IMR-90 (cell line): ENCODE measurements around the gene BCL7A. TPM values are rescaled to one million over a fixed set of nuclear protein-coding genes. Genes with fewer than 3 reads are reported as not detected.

Experiments used
- ATAC-seq: fragments of 200-7000 bp; cut with Tn5 transposase; 2 replicates; pipeline ENCODE4 v1.9.1; 2020; ENCODE audit warnings: low read depth, mild to moderate bottlenecking, moderate library complexity
- BruUV-seq: library from RNA; stranded (reverse); fragments of 400-500 nt; replicated peaks from 2 replicates; lab custom pipeline; 2021; lab: Mats Ljungman, UMichigan
- CTCF ChIA-PET: fragments of 300-600 bp; formaldehyde crosslinking; extraction: SDS; loops from one replicate; lab custom pipeline; 2021; ENCODE audit warnings: antibody characterized with exemption; lab: Yijun Ruan, JAX
- POLR2A ChIA-PET: fragments of 300-600 bp; sonication (Branson Sonifier 250); formaldehyde crosslinking; loops from one replicate; lab custom pipeline; 2022; ENCODE audit warnings: antibody characterized with exemption; ENCODE audit not compliant: unreplicated experiment; lab: Charles Lee
- DNase-seq: peaks from one replicate; pipeline ENCODE4 v3.0.0; 2013
- H2AFZ ChIP-seq: replicated peaks from 2 replicates; pipeline ENCODE3; 2013; ENCODE audit warnings: low read length, mild to moderate bottlenecking; ENCODE audit not compliant: poor library complexity
- H2AK5ac ChIP-seq: 2 replicates; pipeline ENCODE4 v1.6.1; 2013; ENCODE audit warnings: low read depth, low read length, inconsistent platforms
- H2AK9ac ChIP-seq: replicated peaks from 2 replicates; pipeline ENCODE3; 2013; ENCODE audit warnings: mild to moderate bottlenecking, low read depth, low read length, moderate library complexity; ENCODE audit not compliant: poor library complexity
- H2BK120ac ChIP-seq: 2 replicates; pipeline ENCODE4 v1.6.1; 2013; ENCODE audit warnings: low read depth, low read length, inconsistent platforms
- H2BK15ac ChIP-seq: 3 replicates; pipeline ENCODE4 v1.6.1; 2013; ENCODE audit warnings: low read depth, low read length, inconsistent platforms
- H2BK20ac ChIP-seq: 2 replicates; pipeline ENCODE4 v1.6.1; 2013; ENCODE audit warnings: low read depth, mild to moderate bottlenecking, inconsistent platforms, low read length, moderate library complexity
- H2BK5ac ChIP-seq: 2 replicates; pipeline ENCODE4 v1.6.1; 2013; ENCODE audit warnings: mild to moderate bottlenecking, low read depth, low read length, inconsistent platforms; ENCODE audit not compliant: poor library complexity, severe bottlenecking
- H3K14ac ChIP-seq: replicated peaks from 2 replicates; pipeline ENCODE4 v1.6.1; 2013; ENCODE audit warnings: low read depth, low read length, inconsistent platforms
- H3K18ac ChIP-seq: 2 replicates; pipeline ENCODE4 v1.6.1; 2013; ENCODE audit warnings: low read depth, low read length, control low read depth
- H3K23ac ChIP-seq: 2 replicates; pipeline ENCODE4 v1.6.1; 2013; ENCODE audit warnings: low read depth, low read length, inconsistent platforms
- H3K27ac ChIP-seq: 2 replicates; pipeline ENCODE4 v1.5.1; 2013; ENCODE audit warnings: mild to moderate bottlenecking, control low read depth, low read length; ENCODE audit not compliant: insufficient read depth
- H3K27me3 ChIP-seq: 2 replicates; pipeline ENCODE4 v1.6.1; 2013; ENCODE audit warnings: low read length; ENCODE audit not compliant: control insufficient read depth, insufficient read depth
- H3K36me3 ChIP-seq: 2 replicates; pipeline ENCODE4 v1.6.1; 2013; ENCODE audit warnings: low read length, mixed read lengths; ENCODE audit not compliant: control insufficient read depth, insufficient read depth
- H3K4ac ChIP-seq: 2 replicates; pipeline ENCODE4 v1.6.1; 2013; ENCODE audit warnings: low read depth, low read length, inconsistent platforms
- H3K4me1 ChIP-seq: 2 replicates; pipeline ENCODE4 v1.6.1; 2013; ENCODE audit warnings: low read length, mixed read lengths; ENCODE audit not compliant: control insufficient read depth, insufficient read depth
- H3K4me2 ChIP-seq: 2 replicates; pipeline ENCODE4 v1.6.1; 2013; ENCODE audit warnings: low read depth, mild to moderate bottlenecking, control low read depth, low read length, moderate library complexity
- H3K4me3 ChIP-seq: 2 replicates; pipeline ENCODE4 v1.5.1; 2013; ENCODE audit warnings: low read depth, mild to moderate bottlenecking, control low read depth, low read length, moderate library complexity; ENCODE audit not compliant: insufficient read depth
- H3K56ac ChIP-seq: 2 replicates; pipeline ENCODE4 v1.6.1; 2013; ENCODE audit warnings: low read length, inconsistent platforms; ENCODE audit not compliant: insufficient read depth; ENCODE audit errors: extremely low read depth
- H3K79me1 ChIP-seq, 2 experiments: 2 replicates each; pipeline ENCODE4 v1.6.1; 2013; ENCODE audit warnings: low read length in 2 of 2, inconsistent platforms in 1 of 2, low read depth in 1 of 2
- H3K9ac ChIP-seq: 2 replicates; pipeline ENCODE4 v1.6.1; 2013; ENCODE audit warnings: low read depth, low read length, control low read depth
- H3K9me1 ChIP-seq: 2 replicates; pipeline ENCODE4 v1.6.1; 2013; ENCODE audit warnings: low read length, inconsistent platforms; ENCODE audit not compliant: insufficient read depth
- H3K9me3 ChIP-seq: 2 replicates; pipeline ENCODE4 v1.6.1; 2013; ENCODE audit warnings: low read length; ENCODE audit not compliant: control insufficient read depth, insufficient read depth
- H4K20me1 ChIP-seq: 2 replicates; pipeline ENCODE4 v1.6.1; 2013; ENCODE audit warnings: low read length, inconsistent platforms; ENCODE audit not compliant: insufficient read depth
- H4K5ac ChIP-seq: 2 replicates; pipeline ENCODE4 v1.6.1; 2013; ENCODE audit warnings: mild to moderate bottlenecking, low read depth, low read length, control low read depth
- H4K8ac ChIP-seq, 2 experiments: 2 replicates each; pipeline ENCODE4 v1.6.1; 2013; ENCODE audit warnings: low read depth in 2 of 2, low read length in 2 of 2, control low read depth in 1 of 2, inconsistent platforms in 1 of 2
- H4K91ac ChIP-seq: 2 replicates; pipeline ENCODE4 v1.6.1; 2013; ENCODE audit warnings: low read depth, low read length, inconsistent platforms; ENCODE audit not compliant: insufficient read depth
- BHLHE40 ChIP-seq: fragments of 150-350 bp; IDR thresholded peaks from 2 replicates; pipeline ENCODE4 v1.6.1; 2016; ENCODE audit warnings: mild to moderate bottlenecking, low read depth, low read length
- CEBPB ChIP-seq: IDR thresholded peaks from 2 replicates; pipeline ENCODE4 v1.6.1; 2012; ENCODE audit warnings: low read depth, low read length, improper control_type of control experiment
- CHD1 ChIP-seq: IDR thresholded peaks from 2 replicates; pipeline ENCODE4 v1.6.1; 2012; ENCODE audit warnings: low read depth, low read length, improper control_type of control experiment
- CTCF ChIP-seq: conservative IDR thresholded peaks from 2 replicates; pipeline ENCODE4 v1.5.1; 2012; ENCODE audit warnings: mild to moderate bottlenecking, low read depth, low read length, improper control_type of control experiment
- FOS ChIP-seq: fragments of 150-350 bp; IDR thresholded peaks from 2 replicates; pipeline ENCODE4 v1.6.1; 2016; ENCODE audit warnings: low read depth, low read length
- MAFK ChIP-seq: IDR thresholded peaks from 2 replicates; pipeline ENCODE4 v1.6.1; 2012; ENCODE audit warnings: low read depth, low read length, improper control_type of control experiment
- MAZ ChIP-seq: IDR thresholded peaks from 2 replicates; pipeline ENCODE4 v1.6.1; 2012; ENCODE audit warnings: low read depth, mild to moderate bottlenecking, low read length, improper control_type of control experiment, moderate library complexity, borderline replicate concordance
- MXI1 ChIP-seq: IDR thresholded peaks from 2 replicates; pipeline ENCODE4 v1.6.1; 2012; ENCODE audit warnings: low read depth, mild to moderate bottlenecking, low read length, moderate library complexity, borderline replicate concordance
- NFE2L2 ChIP-seq: fragments of 150-350 bp; IDR thresholded peaks from 2 replicates; pipeline ENCODE4 v1.6.1; 2016; ENCODE audit warnings: low read depth, mild to moderate bottlenecking, low read length
- POLR2A ChIP-seq: IDR thresholded peaks from 2 replicates; pipeline ENCODE4 v1.6.1; 2012; ENCODE audit warnings: mild to moderate bottlenecking, low read depth, low read length
- RAD21 ChIP-seq: IDR thresholded peaks from 2 replicates; pipeline ENCODE4 v1.6.1; 2012; ENCODE audit warnings: low read length, improper control_type of control experiment
- RCOR1 ChIP-seq: IDR thresholded peaks from 2 replicates; pipeline ENCODE4 v1.6.1; 2012; ENCODE audit warnings: mild to moderate bottlenecking, low read length, improper control_type of control experiment; ENCODE audit not compliant: insufficient replicate concordance
- RFX5 ChIP-seq: IDR thresholded peaks from 2 replicates; pipeline ENCODE4 v1.8.0; 2012; ENCODE audit warnings: low read depth, mild to moderate bottlenecking, low read length, moderate library complexity
- SMC3 ChIP-seq: fragments of 150-350 bp; IDR thresholded peaks from 2 replicates; pipeline ENCODE4 v1.6.1; 2016; ENCODE audit warnings: low read depth, mild to moderate bottlenecking, antibody characterized with exemption, low read length, moderate library complexity
- WGBS, 2 experiments: methylation state at CpG; one replicate each; pipeline versions ENCODE4 v1.1.5 to v1.1.7; 2013; ENCODE audit warnings: missing lambda C conversion rate in 2 of 2; ENCODE audit not compliant: insufficient read length in 1 of 2; ENCODE audit errors: extremely low coverage in 2 of 2; 5-methylcytosine and 5-hydroxymethylcytosine counted together
- dilution Hi-C: fragments of 300-500 bp; cut with HindIII; formaldehyde crosslinking; loops from one replicate; pipeline ENCODE4 v1.14.3; 2018; ENCODE audit warnings: low sequenced_read_pairs; ENCODE audit not compliant: unreplicated experiment
- in situ Hi-C: fragments of 300-500 bp; cut with MboI; formaldehyde crosslinking; loops from 3 replicates; pipeline ENCODE4 v1.14.3; 2019; ENCODE audit warnings: low sequenced_read_pairs, inconsistent platforms, mixed read lengths
- intact Hi-C: fragments of 100-400 bp; cut with micrococcal nuclease; formaldehyde crosslinking; loops from 2 replicates; pipeline ENCODE4 v1.10.0; 2022
- polyA plus RNA-seq, 3 experiments: library from polyadenylated mRNA; depleted of rRNA; stranded (reverse); fragments of >200 nt; gene quantifications; 2 replicates each; pipeline ENCODE4 v1.2.3, GENCODE V29; 2012; ENCODE audit warnings: low replicate concordance in 1 of 3
- total RNA-seq: library from RNA; depleted of rRNA; stranded (reverse); fragments of >200 nt; gene quantifications from 2 replicates; pipeline ENCODE4 v1.2.3, GENCODE V29; 2012
- TF ChIP-seq, protein P1 (sequence below): fragments of 150-350 bp; IDR thresholded peaks from 2 replicates; pipeline ENCODE4 v1.6.1; 2016; ENCODE audit warnings: low read depth, mild to moderate bottlenecking, low read length, moderate library complexity, borderline replicate concordance
- TF ChIP-seq, protein P2 (sequence below): fragments of 150-350 bp; IDR thresholded peaks from 2 replicates; pipeline ENCODE4 v1.6.1; 2017; ENCODE audit warnings: mild to moderate bottlenecking, antibody characterized with exemption, low read length, low read depth

Gene BCL7A
- total and polyA plus RNA-seq, 2 of the 4 experiments (the other 2 are of a cell fraction) = 5.6 to 7.9 TPM

GRCh38 chr12:122050706-122051105, 29.0 kb downstream of the BCL7A start:
- CTCF ChIA-PET = interaction anchor here (0.9 to 2.1 kb wide), 3 partner anchors 37 to 132 kb away, joined by 3 to 7 read pairs (median 4); partner anchors contain the start of gene CFAP251
- H3K4me3 ChIP-seq = no peak overlapping the region
- no peaks in the 10 kb centered on the region for H3K27me3 ChIP-seq
- POLR2A ChIA-PET = no interaction called here
- H3K14ac ChIP-seq = no peak overlapping the region
- no peak overlapping the region for H3K18ac ChIP-seq
- peaks cover 5% of the 10 kb centered on the region for H3K36me3 ChIP-seq
- no peak overlapping the region for H4K91ac ChIP-seq
- H3K27ac ChIP-seq = no peak overlapping the region
- BruUV-seq = no TSS peak
- peaks cover 12% of the 10 kb centered on the region; the same call in 1 of the 2 replicates for H4K20me1 ChIP-seq
- in situ Hi-C loops = no loop called here
- H3K23ac ChIP-seq = no peak overlapping the region
- H3K9me1 ChIP-seq = no peaks in the 10 kb centered on the region
- H3K9ac ChIP-seq = no peak overlapping the region
- H2AK5ac ChIP-seq = no peak overlapping the region
- peaks cover 7% of the 10 kb centered on the region for H3K4me1 ChIP-seq
- dilution Hi-C loops = no loop called here
- peak overlapping the region; percentile 57 for H2AK9ac ChIP-seq
- no peak for DNase-seq
- no peak for ATAC-seq
- no peak overlapping the region for H2BK120ac ChIP-seq
- no peak overlapping the region for H3K56ac ChIP-seq
- no peak overlapping the region for H2BK15ac ChIP-seq
- intact Hi-C loops = no loop called here
- no peak overlapping the region for H2BK20ac ChIP-seq
- peak overlapping the region; percentile 14 for H2AFZ ChIP-seq
- H3K4ac ChIP-seq = no peak overlapping the region
- H4K5ac ChIP-seq = no peak overlapping the region
- no peak for TF ChIP-seq MAZ
- TF ChIP-seq RCOR1 = no peak
- TF ChIP-seq RFX5 = no peak
- TF ChIP-seq RAD21 = no peak
- no peak for TF ChIP-seq CTCF
- TF ChIP-seq, protein P1, sequence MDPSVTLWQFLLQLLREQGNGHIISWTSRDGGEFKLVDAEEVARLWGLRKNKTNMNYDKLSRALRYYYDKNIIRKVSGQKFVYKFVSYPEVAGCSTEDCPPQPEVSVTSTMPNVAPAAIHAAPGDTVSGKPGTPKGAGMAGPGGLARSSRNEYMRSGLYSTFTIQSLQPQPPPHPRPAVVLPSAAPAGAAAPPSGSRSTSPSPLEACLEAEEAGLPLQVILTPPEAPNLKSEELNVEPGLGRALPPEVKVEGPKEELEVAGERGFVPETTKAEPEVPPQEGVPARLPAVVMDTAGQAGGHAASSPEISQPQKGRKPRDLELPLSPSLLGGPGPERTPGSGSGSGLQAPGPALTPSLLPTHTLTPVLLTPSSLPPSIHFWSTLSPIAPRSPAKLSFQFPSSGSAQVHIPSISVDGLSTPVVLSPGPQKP = no peak
- no peak for TF ChIP-seq CEBPB
- no peak for TF ChIP-seq MXI1
- no peak for TF ChIP-seq MAFK
- TF ChIP-seq SMC3 = no peak
- TF ChIP-seq, protein P2, sequence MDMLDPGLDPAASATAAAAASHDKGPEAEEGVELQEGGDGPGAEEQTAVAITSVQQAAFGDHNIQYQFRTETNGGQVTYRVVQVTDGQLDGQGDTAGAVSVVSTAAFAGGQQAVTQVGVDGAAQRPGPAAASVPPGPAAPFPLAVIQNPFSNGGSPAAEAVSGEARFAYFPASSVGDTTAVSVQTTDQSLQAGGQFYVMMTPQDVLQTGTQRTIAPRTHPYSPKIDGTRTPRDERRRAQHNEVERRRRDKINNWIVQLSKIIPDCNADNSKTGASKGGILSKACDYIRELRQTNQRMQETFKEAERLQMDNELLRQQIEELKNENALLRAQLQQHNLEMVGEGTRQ = no peak
- TF ChIP-seq NFE2L2 = no peak
- TF ChIP-seq CHD1 = no peak
- no peak for TF ChIP-seq BHLHE40
- TF ChIP-seq FOS = no peak
- no peak for TF ChIP-seq POLR2A
- H4K8ac ChIP-seq = no peak overlapping the region
- no peak overlapping the region for H2BK5ac ChIP-seq
- H3K9me3 ChIP-seq = no peaks in the 10 kb centered on the region
- no peaks in the 10 kb centered on the region for H3K79me1 ChIP-seq
- no peak overlapping the region for H3K4me2 ChIP-seq
- WGBS, 2 experiments = 100% methylated on average over 4 of the region's 20 CpGs; no CpG with 5 or more reads in 1 of the 2 experiments
